ENCODE measurements around the gene SELENOV. TPM values are rescaled to one million over a fixed set of nuclear protein-coding genes. Genes with fewer than 3 reads are reported as not detected.

Gene SELENOV
- total RNA-seq, 2 donors from 2014 or later = not detected

GRCh38 chr19:39506944-39507714 is 7.8 kb upstream of the SELENOV start:
- H3K27ac Mint-ChIP-seq = no peak overlapping the region

GRCh38 chr19:39507715-39508364 is 7.1 kb upstream of the SELENOV start:
- H3K36me3 Mint-ChIP-seq = peaks cover 13 to 15% of the 10 kb centered on the region in 2 donors
- no peaks in the 10 kb centered on the region for H3K9me3 Mint-ChIP-seq
- no peak for DNase-seq (ENCODE audit: low spot score in 2 of 2)
- H3K27ac Mint-ChIP-seq = no peak overlapping the region
- ATAC-seq = no peak

More at GRCh38 chr19:39506944-39507714, 7.8 kb upstream of the SELENOV start:
- Mint-ChIP-seq H3K36me3 (peaks cover 13 to 15% of the 10 kb centered on the region in 2 donors), H3K9me3 (no peaks in the 10 kb centered on the region)
- peak in 1 of 2 donors; percentile 67 for DNase-seq (ENCODE audit: low spot score in 2 of 2)
- ATAC-seq = peak; percentile 71 to 79

- DNase-seq (ENCODE audit: low spot score in 2 of 2) (no peak), ATAC-seq (no peak)
- H3K27ac Mint-ChIP-seq = no peak overlapping the region
- H3K36me3 Mint-ChIP-seq = peaks cover 13 to 15% of the 10 kb centered on the region in 2 donors
- no peaks in the 10 kb centered on the region for H3K9me3 Mint-ChIP-seq
These were observed 6.3 kb upstream of the SELENOV start for GRCh38 chr19:39508629-39509028.

GRCh38 chr19:39509233-39509632 is 5.7 kb upstream of the SELENOV start:
- Mint-ChIP-seq H3K36me3 (peaks cover 13 to 15% of the 10 kb centered on the region in 2 donors), H3K27ac (no peak overlapping the region), H3K9me3 (no peaks in the 10 kb centered on the region)
- DNase-seq (ENCODE audit: low spot score in 2 of 2) (no peak), ATAC-seq (no peak)

- Mint-ChIP-seq H3K36me3 (peaks cover 3 to 7% of the 10 kb centered on the region in 2 donors), H3K9me3 (no peaks in the 10 kb centered on the region), H3K27ac (no peak overlapping the region)
- no peak for ATAC-seq
- no peak for DNase-seq (ENCODE audit: low spot score in 2 of 2)
These were observed 2.0 kb upstream of the SELENOV start for GRCh38 chr19:39512988-39513387.

GRCh38 chr19:39515551-39516191 is 732 bp downstream of the SELENOV start:
- H3K36me3 Mint-ChIP-seq = peaks cover 0 to 5% of the 10 kb centered on the region in 2 donors
- DNase-seq (ENCODE audit: low spot score in 2 of 2) = no peak
- no peak overlapping the region for H3K27ac Mint-ChIP-seq
- H3K9me3 Mint-ChIP-seq = no peaks in the 10 kb centered on the region
- no peak for ATAC-seq

- peaks cover 0 to 5% of the 10 kb centered on the region in 2 donors for H3K36me3 Mint-ChIP-seq
- no peak for ATAC-seq
- DNase-seq (ENCODE audit: low spot score in 2 of 2) = no peak
- no peaks in the 10 kb centered on the region for H3K9me3 Mint-ChIP-seq
- no peak overlapping the region for H3K27ac Mint-ChIP-seq
These were observed 1.3 kb downstream of the SELENOV start for GRCh38 chr19:39516270-39516669.

GRCh38 chr19:39517432-39517831 is 2.5 kb downstream of the SELENOV start:
- ATAC-seq (no peak), DNase-seq (ENCODE audit: low spot score in 2 of 2) (no peak)
- Mint-ChIP-seq H3K36me3 (peaks cover 0 to 5% of the 10 kb centered on the region in 2 donors), H3K9me3 (no peaks in the 10 kb centered on the region), H3K27ac (no peak overlapping the region)

- no peak overlapping the region for H3K27ac Mint-ChIP-seq
- peaks cover 0 to 5% of the 10 kb centered on the region in 2 donors for H3K36me3 Mint-ChIP-seq
- ATAC-seq (no peak), DNase-seq (ENCODE audit: low spot score in 2 of 2) (no peak)
- no peaks in the 10 kb centered on the region for H3K9me3 Mint-ChIP-seq
These were observed 3.5 kb downstream of the SELENOV start for GRCh38 chr19:39518458-39518857.

GRCh38 chr19:39518975-39519374 is 4.0 kb downstream of the SELENOV start:
- Mint-ChIP-seq H3K9me3 (no peaks in the 10 kb centered on the region), H3K27ac (no peak overlapping the region), H3K36me3 (peaks cover 0 to 5% of the 10 kb centered on the region in 2 donors)
- DNase-seq (ENCODE audit: low spot score in 2 of 2) (no peak), ATAC-seq (no peak)

GRCh38 chr19:39520541-39521484 is 5.9 kb downstream of the SELENOV start:
- H3K9me3 Mint-ChIP-seq = no peaks in the 10 kb centered on the region
- no peak for ATAC-seq
- peaks cover 4 to 5% of the 10 kb centered on the region in 2 donors for H3K36me3 Mint-ChIP-seq
- H3K27ac Mint-ChIP-seq = no peak overlapping the region
- DNase-seq (ENCODE audit: low spot score in 2 of 2) = no peak

- peak in 1 of 2 donors; percentile 72 for ATAC-seq
These were observed 9.6 kb downstream of the SELENOV start for GRCh38 chr19:39524495-39524894.

GRCh38 chr19:39525205-39525604 is 10.3 kb downstream of the SELENOV start:
- Mint-ChIP-seq H3K27ac (no peak overlapping the region), H3K36me3 (peaks cover 0 to 4% of the 10 kb centered on the region in 2 donors), H3K9me3 (no peaks in the 10 kb centered on the region)
- no peak for DNase-seq (ENCODE audit: low spot score in 2 of 2)
- no peak for ATAC-seq

More at GRCh38 chr19:39524495-39524894, 9.6 kb downstream of the SELENOV start:
- Mint-ChIP-seq H3K9me3 (no peaks in the 10 kb centered on the region), H3K27ac (no peak overlapping the region), H3K36me3 (peaks cover 0 to 4% of the 10 kb centered on the region in 2 donors)
- DNase-seq (ENCODE audit: low spot score in 2 of 2) = no peak

- Mint-ChIP-seq H3K27ac (peak overlapping the region; percentile 91 to 92), H3K9me3 (no peaks in the 10 kb centered on the region), H3K36me3 (no peaks in the 10 kb centered on the region)
- DNase-seq (ENCODE audit: low spot score in 2 of 2) (no peak), ATAC-seq (no peak)
These were observed 16.9 kb downstream of the SELENOV start for GRCh38 chr19:39531834-39532232.

- no peaks in the 10 kb centered on the region for H3K9me3 Mint-ChIP-seq
- DNase-seq (ENCODE audit: low spot score in 2 of 2) = peak; percentile 94 to 98
- peak; percentile 92 to 94 for ATAC-seq
- peak within 1 kb of the TSS; percentile 92 for H3K27ac Mint-ChIP-seq
- H3K36me3 Mint-ChIP-seq = no peaks in the 10 kb centered on the region
These were observed 17.5 kb downstream of the SELENOV start, which contains the start of gene EID2B for GRCh38 chr19:39532233-39533002. Gene EID2B, minus strand, starts transcription at chr19:39532852. Its CDS starts 50 bp downstream, at chr19:39532802.
